K562 (cell line): ENCODE results near the gene HEMK1. TPM values are rescaled to one million over a fixed set of nuclear protein-coding genes. Genes with fewer than 3 reads are reported as not detected.

Experiments
- GTF2F1 ChIP-seq: IDR thresholded peaks from 2 replicates; pipeline ENCODE4 v1.6.1; 2011; ENCODE audit warnings: low read depth, low read length, improper control_type of control experiment
- HMGN3 ChIP-seq: IDR thresholded peaks from 2 replicates; pipeline ENCODE4 v1.6.1; 2011; ENCODE audit warnings: borderline replicate concordance, low read depth, mild to moderate bottlenecking, mixed read lengths, low read length; ENCODE audit not compliant: insufficient read length; ENCODE audit errors: extremely low read depth
- HNRNPH1 ChIP-seq: fragments of 200-400 bp; formaldehyde crosslinking; optimal IDR thresholded peaks from 2 replicates; pipeline ENCODE3; 2017; ENCODE audit warnings: low read depth, mild to moderate bottlenecking, low read length, moderate library complexity
- KLF10 ChIP-seq: fragments of 250-450 bp; sonication (Bioruptor Pico); IDR thresholded peaks from 2 replicates; pipeline ENCODE4 v1.6.1; 2021; ENCODE audit warnings: matching md5 sums
- LARP7 ChIP-seq: fragments of 450-650 bp; IDR thresholded peaks from 2 replicates; pipeline ENCODE4 v1.6.1; 2016
- MAFG ChIP-seq: fragments of 450-650 bp; conservative IDR thresholded peaks from 2 replicates; pipeline ENCODE4 v1.6.1; 2016; ENCODE audit warnings: missing genetic modification characterization, missing compliant biosample characterization
- NBN ChIP-seq: fragments of 450-650 bp; IDR thresholded peaks from 2 replicates; pipeline ENCODE4 v1.6.1; 2016; ENCODE audit warnings: low read depth, mild to moderate bottlenecking
- SMAD2 ChIP-seq: fragments of 150-350 bp; IDR thresholded peaks from 2 replicates; pipeline ENCODE4 v1.6.1; 2014; ENCODE audit warnings: low read depth, mild to moderate bottlenecking, low read length
- SNRNP70 ChIP-seq: fragments of 200-400 bp; formaldehyde crosslinking; optimal IDR thresholded peaks from 2 replicates; pipeline ENCODE3; 2017; ENCODE audit warnings: low read depth, low read length
- polyA plus RNA-seq, 8 experiments: library from polyadenylated mRNA; depleted of rRNA in 4 of 8; stranded (reverse) in 5 of 8; unstranded in 3 of 8; fragments of >200 nt; fragmentation: Nextera tagmentation in 2 of 8; fragmentation: Illumina TruSeq in 1 of 8; extraction: Ambion mirVana in 2 of 8; extraction: Trizol in 1 of 8; gene quantifications; 2 replicates each; pipeline versions ENCODE4 v1.2.1 to v1.2.3, GENCODE V29; 2011 to 2014; ENCODE audit warnings: inconsistent platforms in 1 of 8, missing spikeins in 1 of 8
- total RNA-seq, 7 experiments: library from RNA; depleted of rRNA in 6 of 7; stranded (reverse); fragments of >200 nt in 6 of 7; fragmentation: Illumina TruSeq in 2 of 7; extraction: Trizol in 2 of 7; gene quantifications; 2 replicates each; pipeline versions ENCODE4 v1.2.1 to v1.2.3, GENCODE V29; 2011 to 2021; ENCODE audit warnings: low replicate concordance in 1 of 7
- TF ChIP-seq, protein P1 (sequence below): fragments of 450-650 bp; IDR thresholded peaks from 2 replicates; pipeline ENCODE4 v1.6.1; 2017; ENCODE audit warnings: mild to moderate bottlenecking, moderate library complexity
- TF ChIP-seq, protein P2 (sequence below): fragments of 250-450 bp; sonication (Bioruptor Pico); IDR thresholded peaks from 2 replicates; pipeline ENCODE4 v1.4.0; 2020; ENCODE audit warnings: mild to moderate bottlenecking, moderate library complexity
- TF ChIP-seq, protein P3 (sequence below): fragments of 200-800 bp; sonication (Bioruptor generic); IDR thresholded peaks from 2 replicates; pipeline ENCODE4 v1.6.1; 2017; ENCODE audit warnings: missing genetic modification characterization, missing compliant biosample characterization
- TF ChIP-seq, protein P4 (sequence below): fragments of 450-650 bp; formaldehyde crosslinking; IDR thresholded peaks from 2 replicates; pipeline ENCODE4 v1.4.0; 2020; ENCODE audit warnings: mild to moderate bottlenecking, moderate library complexity
- TF ChIP-seq, protein P5 (sequence below): fragments of 200-400 bp; formaldehyde crosslinking; IDR thresholded peaks from 2 replicates; pipeline ENCODE4 v1.6.1; 2017; ENCODE audit warnings: mild to moderate bottlenecking, low read depth, low read length, moderate library complexity
- TF ChIP-seq, protein P6 (sequence below): fragments of 250-450 bp; sonication (Bioruptor Pico); IDR thresholded peaks from 2 replicates; pipeline ENCODE4 v1.8.0; 2021; ENCODE audit warnings: moderate library complexity, mild to moderate bottlenecking, inconsistent platforms

HEMK1 gene
- total and polyA plus RNA-seq, 9 of the 15 experiments (the other 6 are each of a cell fraction or from before 2014, with no cell fraction given), result 2.0 to 16.8 (median 11.4) TPM

DNA sequence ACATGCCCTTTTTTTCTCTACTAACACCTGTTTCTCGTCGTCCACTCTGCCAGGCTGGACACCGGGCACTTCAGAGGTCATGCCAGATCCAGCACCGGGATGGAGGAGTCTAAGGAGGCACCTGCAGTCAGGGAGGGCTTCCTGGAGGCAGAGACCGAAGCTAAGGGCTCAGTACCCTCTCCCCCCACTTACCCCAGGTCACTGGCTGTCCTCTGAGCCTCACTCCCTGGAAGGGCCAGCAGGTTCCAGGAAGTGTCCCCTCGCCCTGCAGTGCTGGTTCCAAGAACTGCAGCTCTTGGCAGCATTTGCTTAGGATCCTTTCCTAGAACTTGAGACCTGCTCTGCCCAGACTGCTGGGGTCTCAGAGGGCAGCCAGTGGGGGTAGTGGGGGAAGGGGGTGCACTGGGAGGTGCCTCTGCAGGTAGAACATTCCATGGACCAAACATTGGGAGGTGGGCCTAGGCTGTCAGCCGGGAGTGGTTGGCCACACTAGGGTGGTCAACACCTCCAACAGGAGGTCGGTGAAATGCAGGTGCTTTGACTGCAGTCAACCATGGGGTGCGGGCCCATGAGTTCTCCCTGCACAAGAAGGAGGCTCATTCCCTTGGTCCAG lies 30.9 kb downstream of the HEMK1 start (continued):
- TF ChIP-seq, protein P1, sequence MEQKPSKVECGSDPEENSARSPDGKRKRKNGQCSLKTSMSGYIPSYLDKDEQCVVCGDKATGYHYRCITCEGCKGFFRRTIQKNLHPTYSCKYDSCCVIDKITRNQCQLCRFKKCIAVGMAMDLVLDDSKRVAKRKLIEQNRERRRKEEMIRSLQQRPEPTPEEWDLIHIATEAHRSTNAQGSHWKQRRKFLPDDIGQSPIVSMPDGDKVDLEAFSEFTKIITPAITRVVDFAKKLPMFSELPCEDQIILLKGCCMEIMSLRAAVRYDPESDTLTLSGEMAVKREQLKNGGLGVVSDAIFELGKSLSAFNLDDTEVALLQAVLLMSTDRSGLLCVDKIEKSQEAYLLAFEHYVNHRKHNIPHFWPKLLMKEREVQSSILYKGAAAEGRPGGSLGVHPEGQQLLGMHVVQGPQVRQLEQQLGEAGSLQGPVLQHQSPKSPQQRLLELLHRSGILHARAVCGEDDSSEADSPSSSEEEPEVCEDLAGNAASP, result no peak
- TF ChIP-seq, protein P2, sequence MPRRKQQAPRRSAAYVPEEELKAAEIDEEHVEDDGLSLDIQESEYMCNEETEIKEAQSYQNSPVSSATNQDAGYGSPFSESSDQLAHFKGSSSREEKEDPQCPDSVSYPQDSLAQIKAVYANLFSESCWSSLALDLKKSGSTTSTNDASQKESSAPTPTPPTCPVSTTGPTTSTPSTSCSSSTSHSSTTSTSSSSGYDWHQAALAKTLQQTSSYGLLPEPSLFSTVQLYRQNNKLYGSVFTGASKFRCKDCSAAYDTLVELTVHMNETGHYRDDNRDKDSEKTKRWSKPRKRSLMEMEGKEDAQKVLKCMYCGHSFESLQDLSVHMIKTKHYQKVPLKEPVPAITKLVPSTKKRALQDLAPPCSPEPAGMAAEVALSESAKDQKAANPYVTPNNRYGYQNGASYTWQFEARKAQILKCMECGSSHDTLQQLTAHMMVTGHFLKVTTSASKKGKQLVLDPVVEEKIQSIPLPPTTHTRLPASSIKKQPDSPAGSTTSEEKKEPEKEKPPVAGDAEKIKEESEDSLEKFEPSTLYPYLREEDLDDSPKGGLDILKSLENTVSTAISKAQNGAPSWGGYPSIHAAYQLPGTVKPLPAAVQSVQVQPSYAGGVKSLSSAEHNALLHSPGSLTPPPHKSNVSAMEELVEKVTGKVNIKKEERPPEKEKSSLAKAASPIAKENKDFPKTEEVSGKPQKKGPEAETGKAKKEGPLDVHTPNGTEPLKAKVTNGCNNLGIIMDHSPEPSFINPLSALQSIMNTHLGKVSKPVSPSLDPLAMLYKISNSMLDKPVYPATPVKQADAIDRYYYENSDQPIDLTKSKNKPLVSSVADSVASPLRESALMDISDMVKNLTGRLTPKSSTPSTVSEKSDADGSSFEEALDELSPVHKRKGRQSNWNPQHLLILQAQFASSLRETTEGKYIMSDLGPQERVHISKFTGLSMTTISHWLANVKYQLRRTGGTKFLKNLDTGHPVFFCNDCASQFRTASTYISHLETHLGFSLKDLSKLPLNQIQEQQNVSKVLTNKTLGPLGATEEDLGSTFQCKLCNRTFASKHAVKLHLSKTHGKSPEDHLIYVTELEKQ (CRISPR knock-in tag), result no peak
- TF ChIP-seq SMAD2, result no peak
- TF ChIP-seq KLF10 (CRISPR knock-in tag), result no peak
- no peak for TF ChIP-seq HNRNPH1
- no peak for TF ChIP-seq GTF2F1
- TF ChIP-seq, protein P3, sequence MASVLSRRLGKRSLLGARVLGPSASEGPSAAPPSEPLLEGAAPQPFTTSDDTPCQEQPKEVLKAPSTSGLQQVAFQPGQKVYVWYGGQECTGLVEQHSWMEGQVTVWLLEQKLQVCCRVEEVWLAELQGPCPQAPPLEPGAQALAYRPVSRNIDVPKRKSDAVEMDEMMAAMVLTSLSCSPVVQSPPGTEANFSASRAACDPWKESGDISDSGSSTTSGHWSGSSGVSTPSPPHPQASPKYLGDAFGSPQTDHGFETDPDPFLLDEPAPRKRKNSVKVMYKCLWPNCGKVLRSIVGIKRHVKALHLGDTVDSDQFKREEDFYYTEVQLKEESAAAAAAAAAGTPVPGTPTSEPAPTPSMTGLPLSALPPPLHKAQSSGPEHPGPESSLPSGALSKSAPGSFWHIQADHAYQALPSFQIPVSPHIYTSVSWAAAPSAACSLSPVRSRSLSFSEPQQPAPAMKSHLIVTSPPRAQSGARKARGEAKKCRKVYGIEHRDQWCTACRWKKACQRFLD (CRISPR knock-in tag), result no peak; the same call in 1 of the 2 replicates
- TF ChIP-seq, protein P4, sequence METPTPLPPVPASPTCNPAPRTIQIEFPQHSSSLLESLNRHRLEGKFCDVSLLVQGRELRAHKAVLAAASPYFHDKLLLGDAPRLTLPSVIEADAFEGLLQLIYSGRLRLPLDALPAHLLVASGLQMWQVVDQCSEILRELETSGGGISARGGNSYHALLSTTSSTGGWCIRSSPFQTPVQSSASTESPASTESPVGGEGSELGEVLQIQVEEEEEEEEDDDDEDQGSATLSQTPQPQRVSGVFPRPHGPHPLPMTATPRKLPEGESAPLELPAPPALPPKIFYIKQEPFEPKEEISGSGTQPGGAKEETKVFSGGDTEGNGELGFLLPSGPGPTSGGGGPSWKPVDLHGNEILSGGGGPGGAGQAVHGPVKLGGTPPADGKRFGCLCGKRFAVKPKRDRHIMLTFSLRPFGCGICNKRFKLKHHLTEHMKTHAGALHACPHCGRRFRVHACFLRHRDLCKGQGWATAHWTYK (CRISPR knock-in tag), result no peak
- TF ChIP-seq MAFG, result no peak
- TF ChIP-seq, protein P5, sequence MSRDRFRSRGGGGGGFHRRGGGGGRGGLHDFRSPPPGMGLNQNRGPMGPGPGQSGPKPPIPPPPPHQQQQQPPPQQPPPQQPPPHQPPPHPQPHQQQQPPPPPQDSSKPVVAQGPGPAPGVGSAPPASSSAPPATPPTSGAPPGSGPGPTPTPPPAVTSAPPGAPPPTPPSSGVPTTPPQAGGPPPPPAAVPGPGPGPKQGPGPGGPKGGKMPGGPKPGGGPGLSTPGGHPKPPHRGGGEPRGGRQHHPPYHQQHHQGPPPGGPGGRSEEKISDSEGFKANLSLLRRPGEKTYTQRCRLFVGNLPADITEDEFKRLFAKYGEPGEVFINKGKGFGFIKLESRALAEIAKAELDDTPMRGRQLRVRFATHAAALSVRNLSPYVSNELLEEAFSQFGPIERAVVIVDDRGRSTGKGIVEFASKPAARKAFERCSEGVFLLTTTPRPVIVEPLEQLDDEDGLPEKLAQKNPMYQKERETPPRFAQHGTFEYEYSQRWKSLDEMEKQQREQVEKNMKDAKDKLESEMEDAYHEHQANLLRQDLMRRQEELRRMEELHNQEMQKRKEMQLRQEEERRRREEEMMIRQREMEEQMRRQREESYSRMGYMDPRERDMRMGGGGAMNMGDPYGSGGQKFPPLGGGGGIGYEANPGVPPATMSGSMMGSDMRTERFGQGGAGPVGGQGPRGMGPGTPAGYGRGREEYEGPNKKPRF, result no peak
- TF ChIP-seq, protein P6, sequence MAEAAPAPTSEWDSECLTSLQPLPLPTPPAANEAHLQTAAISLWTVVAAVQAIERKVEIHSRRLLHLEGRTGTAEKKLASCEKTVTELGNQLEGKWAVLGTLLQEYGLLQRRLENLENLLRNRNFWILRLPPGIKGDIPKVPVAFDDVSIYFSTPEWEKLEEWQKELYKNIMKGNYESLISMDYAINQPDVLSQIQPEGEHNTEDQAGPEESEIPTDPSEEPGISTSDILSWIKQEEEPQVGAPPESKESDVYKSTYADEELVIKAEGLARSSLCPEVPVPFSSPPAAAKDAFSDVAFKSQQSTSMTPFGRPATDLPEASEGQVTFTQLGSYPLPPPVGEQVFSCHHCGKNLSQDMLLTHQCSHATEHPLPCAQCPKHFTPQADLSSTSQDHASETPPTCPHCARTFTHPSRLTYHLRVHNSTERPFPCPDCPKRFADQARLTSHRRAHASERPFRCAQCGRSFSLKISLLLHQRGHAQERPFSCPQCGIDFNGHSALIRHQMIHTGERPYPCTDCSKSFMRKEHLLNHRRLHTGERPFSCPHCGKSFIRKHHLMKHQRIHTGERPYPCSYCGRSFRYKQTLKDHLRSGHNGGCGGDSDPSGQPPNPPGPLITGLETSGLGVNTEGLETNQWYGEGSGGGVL (CRISPR knock-in tag), result no peak
- TF ChIP-seq NBN, result 0 out of 2 replicates have a peak, but pooled peaks have one; percentile 54
- peak; percentile 31 for TF ChIP-seq HMGN3
- no peak for TF ChIP-seq SNRNP70
- TF ChIP-seq LARP7, result no peak
